ENCODE measurements around the gene SHE. TPM values are rescaled to one million over a fixed set of nuclear protein-coding genes. Genes with fewer than 3 reads are reported as not detected.

Gene SHE
- total and polyA plus RNA-seq, 10 of the 15 experiments (the other 5 are each of a cell fraction or from before 2014, with no cell fraction given), result under 0.01 to 0.05 (median 0.03) TPM; not detected in 3

GRCh38 chr1:154446789-154447188 is 55.4 kb downstream of the SHE start:
- ChIA-PET RAD21 (ENCODE audit: unreplicated experiment) (interaction anchor here (0.9 kb wide), 1 partner anchor 38 kb away, joined by 3 read pairs; no protein-coding TSS in a partner anchor), CTCF (interaction anchor here (1.0 to 3.5 kb wide), 3 partner anchors 20 to 102 kb away, joined by 3 to 19 read pairs (median 4); no protein-coding TSS in a partner anchor), POLR2A (interaction anchor here (0.7 kb wide), 1 partner anchor 319 kb away, joined by 3 read pairs; no protein-coding TSS in a partner anchor), SMC1A (ENCODE audit: uncharacterized antibody, unreplicated experiment) (interaction anchor here (1.5 kb wide), 1 partner anchor 8 kb away, joined by 3 read pairs; no protein-coding TSS in a partner anchor)
- in situ Hi-C loops (cut with MboI) (no loop called here), intact Hi-C loops (cut with micrococcal nuclease; ENCODE audit: unreplicated experiment) (no loop called here)
- no TSS peak for BruUV-seq (replicated peaks)
- H3K36me3 ChIP-seq (ENCODE audit: control insufficient read depth in 2 of 2, insufficient read depth in 2 of 2, low read length in 1 of 2), result no peaks in the 10 kb centered on the region
- no peaks in the 10 kb centered on the region for H3K27me3 ChIP-seq (replicated peaks in 1 of 2; ENCODE audit: control insufficient read depth in 2 of 2, insufficient read depth in 2 of 2, low read length in 1 of 2)
- H3K9me3 ChIP-seq (replicated peaks; ENCODE audit: control insufficient read depth, insufficient read depth, low read length), result no peaks in the 10 kb centered on the region; the same call in 1 of the 3 replicates
- H3K4me3 ChIP-seq, result no peak overlapping the region
- H2AFZ ChIP-seq (ENCODE audit: control insufficient read depth, low read depth, low read length), result no peak overlapping the region
- H3K9ac ChIP-seq (ENCODE audit: control insufficient read depth, insufficient read depth, low read length), result no peak overlapping the region
- ATAC-seq (no peak), FAIRE-seq (no peak), DNase-seq (ENCODE audit: low read depth, low spot score) (no peak)
- no peaks in the 10 kb centered on the region; the same call in 1 of the 2 replicates for H4K20me1 ChIP-seq (ENCODE audit: control insufficient read depth, insufficient read depth)
- H3K4me1 ChIP-seq (ENCODE audit: control insufficient read depth, insufficient read depth, low read length), result peaks cover 19% of the 10 kb centered on the region
- no peaks in the 10 kb centered on the region for H3K79me2 ChIP-seq (ENCODE audit: control insufficient read depth, insufficient read depth, low read length)
- no peak overlapping the region for H3K27ac ChIP-seq (ENCODE audit: control insufficient read depth, insufficient read depth)
- no peak overlapping the region for H3K4me2 ChIP-seq (ENCODE audit: control insufficient read depth, insufficient read depth)
- 98% methylated on average over 6 of the region's 6 CpGs for WGBS (ENCODE audit: insufficient coverage, insufficient replicate concordance, low lambda C conversion rate, missing lambda C conversion rate)
- TF ChIP-seq HDAC2 (IDR thresholded peaks at IDR 0.05) (no peak), E4F1 (IDR thresholded peaks at IDR 0.05; ENCODE audit: borderline replicate concordance, partially characterized antibody) (no peak), MLLT1 (IDR thresholded peaks at IDR 0.05) (no peak), MEF2B (IDR thresholded peaks at IDR 0.05; ENCODE audit: partially characterized antibody, poor library complexity, severe bottlenecking) (no peak), MYB (IDR thresholded peaks at IDR 0.05; ENCODE audit: borderline replicate concordance, low read depth, low read length) (no peak), CHD1 (IDR thresholded peaks at IDR 0.05; ENCODE audit: low read depth, low read length) (no peak)
- TF ChIP-seq, protein P1, sequence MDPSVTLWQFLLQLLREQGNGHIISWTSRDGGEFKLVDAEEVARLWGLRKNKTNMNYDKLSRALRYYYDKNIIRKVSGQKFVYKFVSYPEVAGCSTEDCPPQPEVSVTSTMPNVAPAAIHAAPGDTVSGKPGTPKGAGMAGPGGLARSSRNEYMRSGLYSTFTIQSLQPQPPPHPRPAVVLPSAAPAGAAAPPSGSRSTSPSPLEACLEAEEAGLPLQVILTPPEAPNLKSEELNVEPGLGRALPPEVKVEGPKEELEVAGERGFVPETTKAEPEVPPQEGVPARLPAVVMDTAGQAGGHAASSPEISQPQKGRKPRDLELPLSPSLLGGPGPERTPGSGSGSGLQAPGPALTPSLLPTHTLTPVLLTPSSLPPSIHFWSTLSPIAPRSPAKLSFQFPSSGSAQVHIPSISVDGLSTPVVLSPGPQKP (IDR thresholded peaks at IDR 0.05; ENCODE audit: low read depth, low read length), result no peak
- TF ChIP-seq, protein P2, sequence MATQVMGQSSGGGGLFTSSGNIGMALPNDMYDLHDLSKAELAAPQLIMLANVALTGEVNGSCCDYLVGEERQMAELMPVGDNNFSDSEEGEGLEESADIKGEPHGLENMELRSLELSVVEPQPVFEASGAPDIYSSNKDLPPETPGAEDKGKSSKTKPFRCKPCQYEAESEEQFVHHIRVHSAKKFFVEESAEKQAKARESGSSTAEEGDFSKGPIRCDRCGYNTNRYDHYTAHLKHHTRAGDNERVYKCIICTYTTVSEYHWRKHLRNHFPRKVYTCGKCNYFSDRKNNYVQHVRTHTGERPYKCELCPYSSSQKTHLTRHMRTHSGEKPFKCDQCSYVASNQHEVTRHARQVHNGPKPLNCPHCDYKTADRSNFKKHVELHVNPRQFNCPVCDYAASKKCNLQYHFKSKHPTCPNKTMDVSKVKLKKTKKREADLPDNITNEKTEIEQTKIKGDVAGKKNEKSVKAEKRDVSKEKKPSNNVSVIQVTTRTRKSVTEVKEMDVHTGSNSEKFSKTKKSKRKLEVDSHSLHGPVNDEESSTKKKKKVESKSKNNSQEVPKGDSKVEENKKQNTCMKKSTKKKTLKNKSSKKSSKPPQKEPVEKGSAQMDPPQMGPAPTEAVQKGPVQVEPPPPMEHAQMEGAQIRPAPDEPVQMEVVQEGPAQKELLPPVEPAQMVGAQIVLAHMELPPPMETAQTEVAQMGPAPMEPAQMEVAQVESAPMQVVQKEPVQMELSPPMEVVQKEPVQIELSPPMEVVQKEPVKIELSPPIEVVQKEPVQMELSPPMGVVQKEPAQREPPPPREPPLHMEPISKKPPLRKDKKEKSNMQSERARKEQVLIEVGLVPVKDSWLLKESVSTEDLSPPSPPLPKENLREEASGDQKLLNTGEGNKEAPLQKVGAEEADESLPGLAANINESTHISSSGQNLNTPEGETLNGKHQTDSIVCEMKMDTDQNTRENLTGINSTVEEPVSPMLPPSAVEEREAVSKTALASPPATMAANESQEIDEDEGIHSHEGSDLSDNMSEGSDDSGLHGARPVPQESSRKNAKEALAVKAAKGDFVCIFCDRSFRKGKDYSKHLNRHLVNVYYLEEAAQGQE (IDR thresholded peaks at IDR 0.05; ENCODE audit: low read depth, low read length), result no peak
- TF ChIP-seq, protein P3, sequence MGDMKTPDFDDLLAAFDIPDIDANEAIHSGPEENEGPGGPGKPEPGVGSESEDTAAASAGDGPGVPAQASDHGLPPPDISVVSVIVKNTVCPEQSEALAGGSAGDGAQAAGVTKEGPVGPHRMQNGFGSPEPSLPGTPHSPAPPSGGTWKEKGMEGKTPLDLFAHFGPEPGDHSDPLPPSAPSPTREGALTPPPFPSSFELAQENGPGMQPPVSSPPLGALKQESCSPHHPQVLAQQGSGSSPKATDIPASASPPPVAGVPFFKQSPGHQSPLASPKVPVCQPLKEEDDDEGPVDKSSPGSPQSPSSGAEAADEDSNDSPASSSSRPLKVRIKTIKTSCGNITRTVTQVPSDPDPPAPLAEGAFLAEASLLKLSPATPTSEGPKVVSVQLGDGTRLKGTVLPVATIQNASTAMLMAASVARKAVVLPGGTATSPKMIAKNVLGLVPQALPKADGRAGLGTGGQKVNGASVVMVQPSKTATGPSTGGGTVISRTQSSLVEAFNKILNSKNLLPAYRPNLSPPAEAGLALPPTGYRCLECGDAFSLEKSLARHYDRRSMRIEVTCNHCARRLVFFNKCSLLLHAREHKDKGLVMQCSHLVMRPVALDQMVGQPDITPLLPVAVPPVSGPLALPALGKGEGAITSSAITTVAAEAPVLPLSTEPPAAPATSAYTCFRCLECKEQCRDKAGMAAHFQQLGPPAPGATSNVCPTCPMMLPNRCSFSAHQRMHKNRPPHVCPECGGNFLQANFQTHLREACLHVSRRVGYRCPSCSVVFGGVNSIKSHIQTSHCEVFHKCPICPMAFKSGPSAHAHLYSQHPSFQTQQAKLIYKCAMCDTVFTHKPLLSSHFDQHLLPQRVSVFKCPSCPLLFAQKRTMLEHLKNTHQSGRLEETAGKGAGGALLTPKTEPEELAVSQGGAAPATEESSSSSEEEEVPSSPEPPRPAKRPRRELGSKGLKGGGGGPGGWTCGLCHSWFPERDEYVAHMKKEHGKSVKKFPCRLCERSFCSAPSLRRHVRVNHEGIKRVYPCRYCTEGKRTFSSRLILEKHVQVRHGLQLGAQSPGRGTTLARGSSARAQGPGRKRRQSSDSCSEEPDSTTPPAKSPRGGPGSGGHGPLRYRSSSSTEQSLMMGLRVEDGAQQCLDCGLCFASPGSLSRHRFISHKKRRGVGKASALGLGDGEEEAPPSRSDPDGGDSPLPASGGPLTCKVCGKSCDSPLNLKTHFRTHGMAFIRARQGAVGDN (IDR thresholded peaks at IDR 0.05), result no peak

Data from GM12878 (cell line).